Endodermal cell (in vitro differentiated cells): Measurements from ENCODE around the gene PLSCR2. TPM values are rescaled to one million over a fixed set of nuclear protein-coding genes. Genes with fewer than 3 reads are reported as not detected.

Source experiments
- DNase-seq: peaks from one replicate; pipeline ENCODE4 v3.0.0-alpha.2; 2017
- H3K27ac ChIP-seq: 2 replicates; pipeline ENCODE4 v1.5.1; 2013; ENCODE audit warnings: mild to moderate bottlenecking, low read depth, low read length, moderate library complexity
- H3K27me3 ChIP-seq: 2 replicates; pipeline ENCODE4 v1.6.1; 2013; ENCODE audit warnings: mild to moderate bottlenecking, low read length, moderate library complexity; ENCODE audit not compliant: insufficient read depth, control insufficient read depth, poor library complexity, severe bottlenecking
- H3K36me3 ChIP-seq: 2 replicates; pipeline ENCODE4 v1.7.0; 2013; ENCODE audit warnings: mild to moderate bottlenecking, low read length, moderate library complexity; ENCODE audit not compliant: control insufficient read depth, insufficient read depth
- H3K4me1 ChIP-seq: one replicate; pipeline ENCODE4 v1.7.0; 2013; ENCODE audit warnings: low read length; ENCODE audit not compliant: control insufficient read depth, insufficient read depth
- H3K4me3 ChIP-seq: 2 replicates; pipeline ENCODE4 v1.5.1; 2013; ENCODE audit warnings: mild to moderate bottlenecking, low read length, moderate library complexity
- H3K9ac ChIP-seq: 2 replicates; pipeline ENCODE4 v1.6.1; 2013; ENCODE audit warnings: mild to moderate bottlenecking, low read length, moderate library complexity; ENCODE audit not compliant: poor library complexity, severe bottlenecking; ENCODE audit errors: extremely low read depth
- H3K9me3 ChIP-seq: 2 replicates; pipeline ENCODE4 v1.6.1; 2013; ENCODE audit warnings: mild to moderate bottlenecking, low read length, moderate library complexity; ENCODE audit not compliant: control insufficient read depth
- H3K27ac Mint-ChIP-seq: 2 replicates; pipeline ENCODE4 v1.8.0; 2020; ENCODE audit warnings: mixed read lengths
- H3K27me3 Mint-ChIP-seq: 2 replicates; pipeline ENCODE4 v1.8.0; 2021; ENCODE audit warnings: mild to moderate bottlenecking, mixed read lengths; ENCODE audit not compliant: insufficient read depth
- H3K36me3 Mint-ChIP-seq: 2 replicates; pipeline ENCODE4 v1.8.0; 2020; ENCODE audit warnings: low read depth, mixed read lengths
- H3K4me1 Mint-ChIP-seq: 2 replicates; pipeline ENCODE4 v1.8.0; 2020; ENCODE audit warnings: mixed read lengths
- H3K4me3 Mint-ChIP-seq: 2 replicates; pipeline ENCODE4 v1.8.0; 2020; ENCODE audit warnings: mild to moderate bottlenecking, moderate library complexity, mixed read lengths
- H3K9me3 Mint-ChIP-seq: 2 replicates; pipeline ENCODE4 v1.8.0; 2020; ENCODE audit warnings: mild to moderate bottlenecking, mixed read lengths
- WGBS, 2 experiments: methylation state at CpG; one replicate each; pipeline versions ENCODE4 v1.1.5 to v1.1.7; 2013; ENCODE audit warnings: missing lambda C conversion rate in 2 of 2, mixed read lengths in 1 of 2; ENCODE audit not compliant: insufficient coverage in 1 of 2, insufficient read length in 1 of 2; 5-methylcytosine and 5-hydroxymethylcytosine counted together
- total RNA-seq, 2 donors: library from RNA; stranded (reverse); fragmentation: NEBNext Ultra II Directional in 1 of 2; extraction: Animal tissue kit (Norgen Biotek cat#: 25700) in 1 of 2; gene quantifications; 2 replicates in 1 of 2; 3 replicates in 1 of 2; pipeline ENCODE4 v1.2.1, GENCODE V29; 2021
- TF ChIP-seq, protein P1 (sequence below): fragments of 200-600 bp; sonication (generic); conservative IDR thresholded peaks from 2 replicates; pipeline ENCODE4 v1.5.0; 2021; ENCODE audit warnings: antibody characterized with exemption, mild to moderate bottlenecking

Gene PLSCR2
- total RNA-seq, 2 donors from 2014 or later = 3.0 to 17.7 TPM

DNA sequence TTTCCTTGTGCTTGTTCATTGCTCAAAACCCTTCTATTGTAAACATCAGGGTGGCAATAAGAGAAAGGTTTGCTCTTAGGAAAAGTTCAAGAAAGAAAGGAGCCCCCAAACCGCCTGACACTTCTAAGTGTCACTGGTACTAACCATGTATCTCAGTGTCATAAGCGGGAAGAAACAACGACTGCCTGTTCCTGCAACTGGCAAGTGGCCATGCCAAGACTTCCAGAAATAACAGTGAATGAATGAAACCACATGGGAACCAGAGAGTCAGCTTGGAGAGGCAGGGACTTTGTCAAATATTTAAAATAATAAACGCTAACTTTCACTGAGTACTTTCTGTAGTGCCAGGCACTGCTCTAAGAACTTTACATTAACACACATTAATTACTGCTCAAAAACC is 1.1 kb downstream of the PLSCR2 start:
- Histone ChIP-seq H3K4me3 (no peak overlapping the region), H3K27ac (no peak overlapping the region), H3K36me3 (no peaks in the 10 kb centered on the region), H3K27me3 (no peaks in the 10 kb centered on the region), H3K9me3 (no peaks in the 10 kb centered on the region), H3K4me1 (no peaks in the 10 kb centered on the region), H3K9ac (no peak overlapping the region)
- Mint-ChIP-seq H3K27me3 (no peaks in the 10 kb centered on the region), H3K4me3 (no peak overlapping the region), H3K9me3 (peaks cover 10% of the 10 kb centered on the region), H3K4me1 (no peaks in the 10 kb centered on the region), H3K36me3 (peaks cover 4% of the 10 kb centered on the region), H3K27ac (no peak overlapping the region)
- WGBS, 2 experiments = 92 to 94% methylated on average over 4 of the region's 4 CpGs
- TF ChIP-seq, protein P1, sequence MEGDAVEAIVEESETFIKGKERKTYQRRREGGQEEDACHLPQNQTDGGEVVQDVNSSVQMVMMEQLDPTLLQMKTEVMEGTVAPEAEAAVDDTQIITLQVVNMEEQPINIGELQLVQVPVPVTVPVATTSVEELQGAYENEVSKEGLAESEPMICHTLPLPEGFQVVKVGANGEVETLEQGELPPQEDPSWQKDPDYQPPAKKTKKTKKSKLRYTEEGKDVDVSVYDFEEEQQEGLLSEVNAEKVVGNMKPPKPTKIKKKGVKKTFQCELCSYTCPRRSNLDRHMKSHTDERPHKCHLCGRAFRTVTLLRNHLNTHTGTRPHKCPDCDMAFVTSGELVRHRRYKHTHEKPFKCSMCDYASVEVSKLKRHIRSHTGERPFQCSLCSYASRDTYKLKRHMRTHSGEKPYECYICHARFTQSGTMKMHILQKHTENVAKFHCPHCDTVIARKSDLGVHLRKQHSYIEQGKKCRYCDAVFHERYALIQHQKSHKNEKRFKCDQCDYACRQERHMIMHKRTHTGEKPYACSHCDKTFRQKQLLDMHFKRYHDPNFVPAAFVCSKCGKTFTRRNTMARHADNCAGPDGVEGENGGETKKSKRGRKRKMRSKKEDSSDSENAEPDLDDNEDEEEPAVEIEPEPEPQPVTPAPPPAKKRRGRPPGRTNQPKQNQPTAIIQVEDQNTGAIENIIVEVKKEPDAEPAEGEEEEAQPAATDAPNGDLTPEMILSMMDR = no peak
- DNase-seq = no peak

DNA sequence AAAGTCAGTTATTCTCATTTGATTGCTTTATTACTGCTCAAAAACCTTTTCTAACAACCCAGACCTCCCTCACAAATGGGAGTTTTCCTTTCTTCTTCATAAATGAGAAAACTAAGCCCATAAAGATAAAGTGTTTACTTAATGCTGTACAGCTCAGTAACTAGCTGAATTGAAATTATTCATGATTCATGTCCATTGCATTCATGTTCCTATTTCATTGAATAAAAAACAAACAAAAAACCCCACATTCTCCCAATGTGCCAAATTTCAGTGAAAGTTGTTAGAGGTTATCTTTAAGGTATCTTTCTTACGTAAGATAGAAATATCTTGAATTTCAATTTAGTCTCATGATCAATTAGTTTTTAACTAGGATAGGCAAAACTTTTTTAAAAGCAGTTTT is 2.8 kb downstream of the PLSCR2 start:
- H3K27ac Mint-ChIP-seq = no peak overlapping the region
- Histone ChIP-seq H3K36me3 (no peaks in the 10 kb centered on the region), H3K27me3 (no peaks in the 10 kb centered on the region), H3K27ac (no peak overlapping the region), H3K4me3 (no peak overlapping the region), H3K9ac (no peak overlapping the region), H3K9me3 (no peaks in the 10 kb centered on the region), H3K4me1 (no peaks in the 10 kb centered on the region)
- H3K27me3 Mint-ChIP-seq = no peaks in the 10 kb centered on the region
- H3K36me3 Mint-ChIP-seq = peaks cover 5% of the 10 kb centered on the region
- no peak for DNase-seq
- no peaks in the 10 kb centered on the region for H3K4me1 Mint-ChIP-seq
- WGBS, 2 experiments = 100% methylated on average over 1 of the region's 1 CpG; no CpG with 5 or more reads in 1 of the 2 experiments
- H3K4me3 Mint-ChIP-seq = no peak overlapping the region
- H3K9me3 Mint-ChIP-seq = peaks cover 11% of the 10 kb centered on the region
- TF ChIP-seq, protein P1 = no peak

DNA sequence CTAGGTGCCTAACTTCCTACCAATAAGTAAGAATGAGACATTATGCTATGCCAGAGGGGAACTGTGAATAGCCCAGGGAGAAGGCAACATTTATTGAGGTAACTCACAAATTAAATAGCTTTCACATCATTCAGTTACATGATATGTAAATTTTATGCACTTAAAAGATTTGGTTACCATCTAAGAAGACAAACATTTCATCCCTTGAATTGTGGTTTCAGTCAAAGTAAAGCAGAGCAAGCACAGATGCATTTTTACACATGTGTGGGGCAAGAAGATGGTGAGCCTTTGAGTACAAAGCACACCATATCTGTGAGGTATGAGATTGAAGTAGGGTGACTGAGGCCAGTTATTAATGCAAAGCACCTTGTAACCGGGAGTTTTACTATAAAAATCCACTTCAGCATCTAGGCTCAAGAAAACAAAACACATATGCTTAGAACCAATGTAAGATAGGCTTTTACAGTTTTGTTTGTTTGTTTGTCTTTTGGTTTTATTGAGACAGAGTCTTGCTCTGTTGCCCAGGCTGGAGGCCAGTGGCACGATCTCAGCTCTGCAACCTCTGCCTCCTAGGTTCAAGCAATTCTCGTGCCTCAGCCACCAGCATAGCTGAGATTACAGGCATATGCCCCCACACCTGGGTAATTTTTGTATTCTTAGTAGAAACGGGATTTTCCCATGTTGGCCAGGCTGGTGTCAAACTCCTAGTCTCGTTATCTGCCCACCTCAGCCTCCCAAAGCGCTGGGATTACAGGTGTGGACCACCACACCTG is 3.5 kb downstream of the PLSCR2 start:
- no peaks in the 10 kb centered on the region for H3K36me3 ChIP-seq
- Mint-ChIP-seq H3K9me3 (peaks cover 11% of the 10 kb centered on the region), H3K4me1 (no peaks in the 10 kb centered on the region), H3K27ac (no peak overlapping the region), H3K27me3 (no peaks in the 10 kb centered on the region), H3K36me3 (peaks cover 5% of the 10 kb centered on the region), H3K4me3 (no peak overlapping the region)
- 95 to 100% methylated on average over 1 to 5 of the region's 6 CpGs for WGBS, 2 experiments
- TF ChIP-seq, protein P1 = no peak
- H3K4me3 ChIP-seq = no peak overlapping the region
- no peak overlapping the region for H3K9ac ChIP-seq
- H3K9me3 ChIP-seq = no peaks in the 10 kb centered on the region
- H3K27ac ChIP-seq = no peak overlapping the region
- no peak for DNase-seq
- no peaks in the 10 kb centered on the region for H3K4me1 ChIP-seq
- H3K27me3 ChIP-seq = no peaks in the 10 kb centered on the region
